NCI-H2081 treated with DMSO at 0.1 percent for 48 hours (cell line): Measurements from ENCODE around the gene SEMA3B.
"Not testable (repeated sequence)": the region's sequence is repeated elsewhere in the genome, so short reads cannot be mapped to it uniquely, and the experiment has no call there.

Experiments
- DNase-seq: peaks from one replicate; lab custom pipeline; 2025; lab: John Stamatoyannopoulos, UW

SEMA3B gene

DNA sequence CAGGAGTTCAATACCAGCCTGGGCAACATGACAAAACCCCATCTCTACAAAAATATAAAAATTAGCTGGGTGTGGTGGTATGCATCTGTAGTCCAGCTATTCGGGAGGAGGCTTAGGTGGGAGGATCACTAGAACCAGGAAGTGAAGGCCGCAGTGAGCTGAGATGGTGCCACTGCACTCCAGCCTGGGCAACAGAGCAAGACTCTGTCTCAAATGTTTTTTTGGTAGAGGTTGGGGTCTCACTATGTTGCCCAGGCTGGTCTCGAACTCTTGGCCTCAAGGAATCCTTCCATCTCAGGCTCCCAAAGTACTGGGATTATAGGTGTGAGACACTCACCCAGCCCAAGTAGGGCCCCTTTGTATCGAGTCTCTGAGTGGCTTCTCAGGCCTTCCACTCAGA, 25.1 kb downstream of the SEMA3B start:
- no peak for DNase-seq

DNA sequence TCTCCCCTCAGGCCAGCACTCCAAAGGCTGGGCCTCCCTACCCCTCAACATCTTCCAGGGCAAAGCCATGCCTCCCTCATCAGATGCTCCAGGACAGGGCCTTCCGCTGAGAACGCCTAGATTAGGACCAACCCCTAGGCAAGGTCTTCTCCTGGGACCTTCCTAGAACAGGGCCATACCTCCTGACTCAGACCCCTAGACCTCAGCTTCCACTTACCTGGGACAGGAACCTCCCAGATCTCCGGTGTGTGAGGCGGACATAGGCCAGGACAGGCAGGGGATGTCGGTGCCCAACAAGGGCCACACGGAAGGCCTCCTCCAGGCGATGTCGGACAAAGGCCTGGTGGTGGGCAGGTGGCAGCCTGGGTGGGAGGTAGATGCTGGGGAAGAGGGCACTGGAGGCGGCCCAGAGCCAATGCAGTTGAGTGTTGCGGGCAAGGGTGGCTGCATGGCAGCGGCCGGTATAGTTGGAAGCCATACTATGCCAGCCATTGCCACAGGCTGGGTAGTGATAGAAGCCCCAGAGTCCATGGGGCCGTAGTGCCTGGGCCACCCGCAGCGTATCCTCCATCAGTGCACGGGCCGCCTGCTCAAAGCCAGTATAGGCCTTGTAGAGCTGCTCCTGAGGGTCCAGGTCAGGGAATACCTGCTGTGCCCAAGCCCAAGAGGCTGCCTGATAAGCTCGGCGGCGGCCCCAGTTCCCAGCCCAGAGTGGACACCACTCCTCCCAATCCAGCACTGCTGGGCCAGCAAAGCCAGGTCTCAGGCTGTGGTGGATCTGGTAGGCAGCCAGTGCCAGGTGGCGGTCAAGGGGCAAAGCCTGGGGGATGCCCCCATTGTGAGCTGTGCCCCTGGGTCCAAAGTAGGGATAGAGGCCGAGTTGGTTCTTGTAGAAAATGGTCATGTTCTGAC, 25.8 kb downstream of the SEMA3B start:
- DNase-seq: no peak

DNA sequence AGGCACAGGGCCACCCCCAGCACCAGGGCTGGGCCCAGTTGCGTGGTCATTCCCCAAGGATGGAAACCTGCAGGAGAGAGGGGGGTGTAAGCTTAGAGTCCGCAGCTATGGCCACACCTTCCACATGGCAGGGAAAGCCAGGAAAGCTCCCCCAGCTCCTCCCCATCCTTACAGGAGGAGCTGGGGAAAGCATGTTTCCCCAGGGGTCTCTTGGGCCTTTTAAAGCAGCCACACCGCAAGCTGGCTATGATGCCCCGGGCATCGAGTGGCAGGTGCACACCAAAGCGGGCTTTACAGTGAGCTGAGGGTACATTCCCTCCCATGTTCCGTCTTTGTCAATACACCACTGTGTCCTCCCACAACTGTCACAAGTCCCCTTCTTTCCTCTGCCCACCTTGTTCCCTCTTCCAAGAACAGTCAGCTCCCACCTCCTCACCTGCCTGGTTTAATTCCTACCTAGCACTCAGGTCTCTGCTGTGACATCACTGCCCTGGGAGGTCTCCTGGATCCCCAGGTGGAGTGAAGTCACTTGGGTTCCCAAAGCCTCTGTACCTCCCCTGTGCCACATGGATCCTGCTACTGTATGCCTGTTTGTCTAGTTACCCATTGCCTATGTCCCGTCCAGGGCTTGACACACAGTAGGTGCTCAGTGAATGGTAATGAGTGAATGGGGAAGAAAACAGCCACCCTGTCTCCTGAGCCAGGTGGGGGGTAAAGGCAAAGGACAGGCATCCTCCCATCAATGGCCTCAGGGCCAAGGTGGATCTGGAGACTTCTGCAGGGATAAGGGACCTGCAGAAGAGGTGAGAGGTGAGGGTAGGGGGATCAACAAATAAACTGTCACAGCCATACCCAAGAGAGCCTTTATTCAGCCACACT, 26.8 kb downstream of the SEMA3B start:
- DNase-seq: no peak

DNA sequence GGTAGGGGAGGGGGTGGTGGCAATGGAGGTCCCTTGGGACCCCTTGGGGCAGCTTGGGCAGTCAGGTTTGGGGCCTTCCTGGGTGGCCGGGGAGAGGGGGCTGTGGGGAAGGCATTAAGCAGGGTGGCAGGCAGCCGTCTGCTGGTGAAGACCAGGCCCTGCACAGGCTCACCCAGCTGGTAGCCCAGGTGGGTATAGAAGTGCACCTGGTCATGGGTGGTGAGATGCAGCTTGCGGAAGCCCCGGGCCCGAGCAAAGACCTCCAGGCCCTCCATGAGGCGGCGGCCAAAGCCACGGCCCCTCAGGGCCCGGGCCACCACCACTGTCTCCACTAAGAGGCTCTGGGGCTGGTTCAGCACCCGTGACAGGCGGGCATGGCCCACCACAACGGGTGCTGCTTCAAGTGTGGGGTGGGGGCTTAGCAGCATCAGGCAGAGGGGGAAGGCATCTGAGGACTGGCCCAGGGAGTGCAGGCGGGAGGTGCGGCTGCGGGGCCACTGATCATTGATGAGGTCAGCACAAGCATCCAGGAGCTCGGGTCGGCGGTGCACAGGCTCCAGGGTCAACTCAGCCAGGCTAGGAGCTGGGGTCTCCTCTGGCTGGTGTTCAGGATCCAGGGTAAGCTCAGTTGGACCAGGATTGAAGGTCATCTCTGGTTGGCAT, 27.9 kb downstream of the SEMA3B start:
- no peak for DNase-seq

DNA sequence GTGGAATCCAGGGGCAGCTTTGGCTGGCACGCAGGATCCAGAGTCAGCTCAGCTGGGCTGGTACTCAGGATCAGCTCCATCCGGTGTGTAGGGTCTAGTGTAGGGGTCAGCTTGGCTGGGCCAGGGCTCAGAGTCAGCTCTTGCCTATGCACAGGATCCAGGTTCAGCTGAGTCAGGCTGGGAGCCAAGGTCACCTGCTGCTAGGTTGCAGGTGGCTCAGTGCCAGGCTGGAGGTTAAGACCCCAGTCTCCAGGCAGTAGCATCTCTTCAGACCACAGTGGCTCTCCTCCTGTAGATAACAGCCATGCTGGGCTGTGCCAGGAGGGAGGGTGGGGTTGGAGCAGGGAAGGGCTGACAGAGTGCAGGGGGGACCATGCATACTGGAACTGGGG, 28.4 kb downstream of the SEMA3B start:
- DNase-seq: no peak

DNA sequence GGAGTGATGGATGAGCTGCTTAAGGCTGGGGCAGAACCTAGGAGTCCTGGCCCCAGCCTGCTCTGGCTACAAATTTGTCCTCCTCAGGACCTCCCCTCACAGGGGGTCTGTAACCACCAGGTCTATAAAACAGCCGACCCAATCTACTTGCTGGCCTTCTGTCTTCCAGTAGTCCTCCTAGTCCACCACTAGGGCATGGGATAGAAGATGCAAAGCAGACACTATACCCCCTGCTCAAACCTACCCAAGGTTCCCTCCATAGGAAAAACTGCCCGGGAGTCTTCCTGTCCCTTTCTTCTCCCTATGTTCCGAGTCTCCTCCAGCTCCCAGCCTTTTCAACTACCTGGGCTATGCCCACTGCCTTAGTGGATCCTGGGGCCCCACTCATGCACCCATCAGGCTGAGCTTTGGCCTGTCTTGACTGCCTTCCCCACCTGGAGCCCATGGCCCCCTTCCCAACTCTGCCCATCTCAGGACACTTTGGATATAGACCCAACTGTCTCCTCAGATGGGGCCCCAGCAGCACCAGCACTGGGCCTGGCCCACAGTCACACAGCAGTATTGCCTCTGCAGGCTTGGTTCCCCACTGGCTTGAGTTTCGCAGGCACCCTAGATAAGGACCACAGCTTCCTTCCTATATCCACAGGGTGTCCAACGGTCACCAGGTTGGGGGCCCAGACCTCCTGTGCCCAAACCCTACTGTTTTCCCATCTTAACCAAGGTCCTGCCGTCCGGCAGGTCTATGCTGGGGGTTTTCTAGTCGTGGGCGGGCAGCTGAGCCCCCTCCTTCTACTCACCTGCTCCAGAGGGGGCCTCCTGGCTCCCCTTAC, 29.2 kb downstream of the SEMA3B start:
- no peak for DNase-seq

DNA sequence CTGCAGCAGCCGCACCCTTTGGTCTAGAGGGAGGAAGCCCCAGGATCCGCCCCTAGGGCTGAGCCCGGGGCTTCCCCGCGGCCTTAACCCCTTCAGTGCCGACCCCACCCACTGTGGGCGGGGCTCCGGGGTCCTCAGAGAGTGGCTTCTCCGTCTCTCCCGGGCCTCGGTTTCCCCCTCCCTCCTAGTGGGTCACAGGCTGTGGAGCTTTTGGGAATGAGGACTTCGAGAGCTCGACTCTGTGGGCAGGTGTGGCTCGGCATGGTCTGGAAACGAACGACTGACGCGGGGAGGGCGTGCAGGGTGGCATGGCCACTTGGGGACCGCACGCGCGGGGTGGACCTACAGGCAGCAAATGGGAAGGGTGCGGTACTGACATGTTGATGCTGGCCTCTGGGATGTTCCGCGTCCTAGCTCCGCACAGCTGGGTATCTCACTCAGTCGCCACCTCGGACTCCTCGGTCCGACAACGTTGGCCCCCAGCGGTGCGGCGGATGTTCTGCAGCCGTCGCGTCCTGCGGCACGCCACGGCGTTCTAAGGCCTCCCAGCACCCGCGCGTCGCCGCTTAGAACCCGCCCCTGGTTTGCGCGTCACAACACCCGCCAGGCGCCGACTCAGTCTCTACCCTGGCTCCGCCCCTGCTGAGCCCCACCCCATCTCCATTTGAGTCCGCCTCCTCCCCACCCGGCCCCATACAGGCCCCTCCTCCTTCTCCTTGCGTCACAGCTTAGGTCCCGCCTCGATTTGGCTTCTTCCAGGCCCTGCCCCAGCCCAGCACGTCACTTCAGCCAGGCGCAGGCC, 30.1 kb downstream of the SEMA3B start, which contains the start of the genes HYAL3 and NAA80:
HYAL3 (minus strand) TSS at position 570 of the 802 bp plus-strand sequence. CDS start 3,803 bp downstream, outside the sequence.
NAA80 (minus strand) TSS at position 570 of the 802 bp plus-strand sequence. CDS start 1,942 bp downstream, outside the sequence.
- peak; percentile 73 for DNase-seq

DNA sequence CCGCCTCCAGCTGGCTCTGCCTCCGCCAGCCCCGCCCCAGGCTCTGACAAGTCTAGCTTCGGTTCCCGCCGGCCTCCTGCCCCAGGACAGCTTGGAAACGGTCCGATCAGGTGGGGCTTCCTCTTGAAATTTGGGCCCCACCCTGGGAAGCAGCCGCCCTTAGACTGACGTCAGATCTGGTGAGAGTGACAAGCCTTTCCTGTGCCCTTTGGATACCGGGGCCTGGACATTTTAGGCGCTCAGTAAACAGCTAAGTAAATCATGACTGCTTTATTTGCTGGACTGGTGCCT, 30.6 kb downstream of the SEMA3B start:
- DNase-seq: no peak

DNA sequence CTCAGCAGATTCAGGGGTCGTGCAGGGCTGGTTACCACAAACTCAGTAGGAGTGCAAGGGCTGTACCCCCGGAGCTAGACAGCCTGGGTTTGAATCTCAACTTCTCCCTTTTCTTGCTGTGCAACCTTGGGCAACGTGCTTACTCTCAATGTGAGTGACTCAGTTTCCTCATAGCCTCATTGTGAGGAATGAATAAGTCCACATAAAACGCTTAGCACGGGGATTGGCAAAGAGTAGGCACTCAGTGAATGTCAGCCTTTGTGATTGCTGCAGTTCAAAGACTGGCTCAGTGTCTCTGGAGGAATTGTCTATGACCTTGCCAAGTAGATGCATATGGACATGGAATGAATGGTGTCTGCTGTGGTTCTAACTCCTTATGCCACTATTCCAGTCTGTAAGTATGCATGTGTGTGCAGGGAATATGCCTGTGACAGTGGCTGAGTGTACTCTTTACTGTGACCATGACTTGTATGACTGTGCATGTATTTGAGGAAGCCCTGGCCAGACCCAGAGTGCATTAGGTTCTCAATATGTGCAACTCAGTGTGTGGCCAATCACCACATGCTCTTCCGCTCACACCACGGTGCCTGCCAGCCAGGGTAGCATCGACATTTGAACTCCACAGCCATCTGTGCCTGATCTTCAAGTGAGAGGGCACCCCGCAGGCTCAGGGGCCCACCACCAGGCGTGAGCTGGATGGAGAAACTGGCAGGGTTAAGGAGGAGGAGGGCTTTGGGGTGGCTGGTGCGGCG, 31.2 kb downstream of the SEMA3B start:
- no peak for DNase-seq

DNA sequence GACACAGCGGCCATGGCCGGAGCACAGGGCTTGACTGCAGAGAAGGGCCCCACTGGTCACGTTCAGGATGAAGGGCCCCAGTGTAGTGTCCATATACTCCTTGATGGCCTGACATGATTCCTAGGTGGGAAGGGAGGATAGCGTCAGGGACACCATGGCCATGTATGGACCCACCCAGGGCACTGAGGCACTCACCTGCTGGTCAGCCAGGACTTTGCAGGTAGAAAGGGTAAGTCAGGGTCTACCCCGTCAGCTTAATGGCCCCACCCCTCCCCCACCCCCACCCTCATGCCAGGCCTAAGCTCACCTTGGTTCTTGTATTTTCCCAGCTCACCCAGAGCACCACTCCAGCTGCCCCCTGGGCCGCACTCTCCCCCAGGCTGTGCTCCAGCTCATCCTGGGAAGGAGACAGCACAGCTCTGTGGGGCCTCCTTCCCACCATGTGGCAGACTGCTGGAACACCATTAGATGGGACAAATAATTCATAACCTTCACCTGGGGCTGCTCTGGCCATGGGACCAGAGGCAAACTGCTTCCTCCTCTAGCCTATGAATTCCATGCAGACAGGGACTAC, 31.8 kb downstream of the SEMA3B start:
- no peak for DNase-seq

DNA sequence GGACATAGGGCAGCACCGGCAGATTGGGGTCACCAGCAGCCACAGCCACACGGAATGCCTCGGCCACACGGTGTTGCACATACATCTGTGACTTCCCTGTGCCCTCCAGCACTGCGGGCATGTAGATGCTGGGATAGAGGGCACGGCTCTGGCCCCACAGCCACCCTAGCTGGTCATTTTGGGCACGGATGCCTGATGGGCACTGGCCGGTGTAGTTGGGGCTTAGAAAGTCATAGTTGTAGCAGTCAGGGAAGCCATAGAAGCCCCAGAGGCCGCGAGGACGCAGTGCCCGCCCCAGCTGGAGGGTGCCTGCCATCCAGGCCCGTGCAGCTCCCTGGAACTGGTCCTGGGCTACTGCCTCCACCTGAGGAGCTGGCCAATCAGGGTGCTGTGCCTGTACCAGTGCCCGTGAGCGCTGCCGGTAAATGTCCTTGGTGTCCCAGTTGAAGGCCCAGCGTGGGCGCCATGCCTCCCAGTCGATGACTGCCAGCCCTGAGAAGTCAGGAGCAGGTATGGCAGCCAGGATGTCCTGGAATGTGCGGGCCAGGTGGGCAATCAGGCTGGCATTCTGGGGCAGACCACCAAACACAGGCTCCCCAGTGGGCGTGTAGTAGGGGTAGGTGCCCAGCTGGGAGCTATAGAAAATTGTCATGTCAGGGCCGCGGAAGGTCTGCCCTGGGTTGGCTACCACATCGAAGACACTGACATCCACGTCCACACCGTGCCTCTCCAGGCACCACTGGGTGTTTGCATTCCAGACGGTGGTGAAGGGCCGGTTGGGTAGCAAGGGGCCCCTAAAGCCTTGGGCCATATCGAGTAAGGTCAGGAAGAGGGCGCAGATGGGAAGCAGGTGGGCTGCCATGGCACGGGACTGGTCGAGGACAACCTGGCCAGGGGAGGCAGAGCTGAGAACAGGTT, 33.4 kb downstream of the SEMA3B start:
- DNase-seq: no peak

DNA sequence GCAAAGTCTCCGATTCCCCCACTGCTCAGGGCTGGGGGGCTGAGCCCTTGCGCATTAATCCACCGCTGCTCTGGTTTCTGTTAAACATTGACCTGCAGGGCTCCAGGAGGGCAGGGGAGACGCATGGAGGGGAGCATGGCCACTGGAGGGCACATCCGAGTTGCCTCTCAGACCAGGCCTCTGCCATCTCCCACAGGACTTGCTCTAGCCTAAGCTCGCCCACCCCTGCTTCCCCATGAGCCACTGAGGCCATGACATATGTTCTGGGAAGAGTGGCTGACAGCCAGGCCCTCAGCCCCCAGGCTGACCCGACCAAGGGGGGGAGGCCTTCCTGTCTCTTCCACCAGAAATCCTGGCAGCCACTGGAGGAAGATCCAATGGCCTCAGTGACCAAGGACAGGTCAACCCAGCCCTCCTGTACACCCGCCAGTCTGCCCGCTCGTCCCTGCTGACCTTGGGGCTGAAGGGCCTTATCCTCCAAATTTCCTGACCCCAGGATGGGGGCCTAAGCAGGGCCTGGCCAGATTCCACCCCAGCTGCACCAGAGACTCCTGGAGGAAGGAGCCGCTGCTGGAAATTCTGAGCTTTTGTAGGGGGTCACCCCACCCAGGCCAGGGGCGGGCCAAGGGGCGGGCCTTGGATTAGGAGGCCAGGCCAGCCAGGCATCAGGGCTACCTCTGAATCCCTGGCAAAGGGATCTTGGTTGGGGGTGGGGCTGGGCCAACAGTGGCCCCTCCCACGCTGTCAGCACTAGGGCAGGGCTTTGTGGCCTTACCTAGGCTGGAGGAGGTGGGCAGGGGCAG, 34.3 kb downstream of the SEMA3B start, which contains the start of gene HYAL1:
HYAL1 (minus strand) TSS at position 562 of the 803 bp plus-strand sequence. CDS start 618 bp downstream, outside the sequence.
- no peak for DNase-seq

DNA sequence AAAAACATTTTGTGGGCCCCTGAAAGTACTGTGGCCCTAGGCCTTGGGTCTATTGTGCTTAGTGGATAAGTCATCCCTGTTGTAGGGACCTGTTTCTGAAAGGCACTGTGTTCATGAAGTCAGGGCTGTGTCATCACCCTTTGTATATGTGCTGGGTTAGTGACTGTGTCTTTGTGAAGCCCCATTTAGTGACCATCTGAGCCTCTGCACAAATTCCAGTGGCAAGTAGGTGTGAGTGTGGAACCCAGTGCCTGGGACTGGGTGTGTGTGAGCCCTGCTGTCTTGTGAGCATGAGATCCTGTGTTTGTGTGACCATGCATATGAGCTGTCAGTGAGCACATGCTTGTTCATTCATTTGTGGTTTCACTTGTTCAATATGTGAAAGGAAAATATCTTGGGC, 35.7 kb downstream of the SEMA3B start:
- no peak for DNase-seq

DNA sequence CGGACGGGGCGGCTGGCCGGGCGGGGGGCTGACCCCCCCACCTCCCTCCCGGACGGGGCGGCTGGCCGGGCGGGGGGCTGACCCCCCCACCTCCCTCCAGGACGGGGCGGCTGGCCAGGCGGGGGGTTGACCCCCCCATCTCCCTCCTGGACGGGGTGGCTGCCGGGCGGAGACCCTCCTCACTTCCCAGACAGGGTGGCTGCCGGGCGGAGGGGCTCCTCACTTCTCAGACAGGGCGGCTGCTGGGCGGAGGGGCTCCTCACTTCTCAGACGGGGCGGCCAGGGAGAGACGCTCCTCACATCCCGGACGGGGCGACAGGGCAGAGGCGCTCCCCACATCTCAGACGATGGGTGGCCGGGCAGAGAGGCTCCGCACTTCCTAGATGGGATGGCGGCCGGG, 43.1 kb downstream of the SEMA3B start:
- not testable (repeated sequence) for DNase-seq

DNA sequence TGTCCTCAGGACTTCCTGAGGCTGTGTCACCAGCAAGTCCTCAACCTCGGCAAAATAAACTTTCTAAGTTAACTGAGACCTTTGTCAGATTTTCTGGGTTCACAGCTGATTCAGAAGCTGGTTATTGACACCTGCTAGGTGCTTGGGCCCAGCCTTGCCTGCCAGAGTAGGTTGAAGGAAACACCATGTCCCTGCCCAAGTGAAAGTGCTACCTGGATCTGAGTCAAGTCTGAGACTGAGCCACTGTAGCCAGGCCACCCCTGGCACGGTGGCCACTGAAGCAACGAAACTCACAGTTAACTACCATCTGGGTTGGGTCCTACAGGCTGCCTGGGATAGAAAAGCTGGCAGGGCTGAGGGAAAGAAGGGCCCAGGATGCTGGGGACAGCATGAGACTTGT, 45.4 kb downstream of the SEMA3B start:
- DNase-seq: no peak

DNA sequence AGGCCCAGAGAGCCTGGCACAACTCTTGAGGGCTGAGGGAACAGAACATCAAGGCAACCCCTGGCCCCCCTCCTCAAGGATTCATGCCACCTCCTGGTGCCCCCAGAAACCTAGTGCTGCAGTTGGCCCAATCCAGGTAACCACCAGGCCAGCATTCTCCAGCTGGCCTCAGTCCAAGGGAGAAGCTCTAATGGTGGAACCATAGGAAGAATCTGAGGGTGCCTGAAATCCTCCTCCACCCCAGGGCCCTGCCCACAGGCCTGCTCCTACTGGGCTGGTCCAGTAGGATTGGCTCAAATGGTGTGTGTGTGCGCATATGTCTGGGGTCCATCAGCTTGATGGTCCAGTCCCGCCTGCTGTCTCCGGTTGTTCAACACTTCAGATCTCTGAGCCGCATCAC, 45.9 kb downstream of the SEMA3B start:
- no peak for DNase-seq

DNA sequence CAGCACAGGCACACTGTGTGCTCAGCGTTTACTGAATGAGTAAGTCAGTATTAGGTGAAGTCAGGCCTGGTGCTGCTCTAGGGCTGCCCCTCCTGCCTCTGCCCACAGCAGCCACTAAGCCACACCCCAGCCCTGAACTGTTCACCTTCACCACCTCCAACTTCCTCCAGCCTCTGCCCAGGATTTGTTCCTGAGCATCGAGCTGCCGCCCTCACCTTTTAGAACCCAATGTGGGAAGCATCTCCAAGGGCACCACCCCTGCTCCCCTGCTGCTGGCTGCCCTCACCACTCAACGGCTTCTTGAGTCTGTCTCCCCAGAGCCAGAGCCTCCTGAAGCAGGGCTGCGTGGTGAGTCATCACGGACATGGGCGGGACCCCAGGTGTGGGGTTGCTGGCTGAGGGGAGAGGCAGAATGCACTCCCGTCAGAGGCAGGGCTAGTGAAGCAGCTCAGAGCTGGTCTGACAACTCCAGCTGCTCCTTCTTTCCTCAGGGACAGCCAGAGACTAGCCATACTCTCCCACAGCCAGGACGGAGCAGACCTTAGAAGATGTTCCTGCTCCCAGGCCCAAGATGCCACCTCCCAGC, 47.8 kb downstream of the SEMA3B start:
- DNase-seq: no peak
